T47D (cell line): Measurements from ENCODE around the gene ZNF41.

Source experiments
- DNase-seq, 2 experiments: peaks; one replicate each; pipeline versions ENCODE4 v3.0.0 to v3.0.0-alpha.2; 2011 to 2012; ENCODE audit warnings: low read depth in 1 of 2, low spot score in 1 of 2
- JUND ChIP-seq: IDR thresholded peaks from 2 replicates; pipeline ENCODE4 v1.6.1; 2012; ENCODE audit warnings: low read depth
- in situ Hi-C: cut with HindIII; loops from 2 replicates; pipeline ENCODE4 v1.10.0; 2016; ENCODE audit warnings: low sequenced_read_pairs, low pct_unique_long_range_greater_than_20kb

The ZNF41 gene

DNA sequence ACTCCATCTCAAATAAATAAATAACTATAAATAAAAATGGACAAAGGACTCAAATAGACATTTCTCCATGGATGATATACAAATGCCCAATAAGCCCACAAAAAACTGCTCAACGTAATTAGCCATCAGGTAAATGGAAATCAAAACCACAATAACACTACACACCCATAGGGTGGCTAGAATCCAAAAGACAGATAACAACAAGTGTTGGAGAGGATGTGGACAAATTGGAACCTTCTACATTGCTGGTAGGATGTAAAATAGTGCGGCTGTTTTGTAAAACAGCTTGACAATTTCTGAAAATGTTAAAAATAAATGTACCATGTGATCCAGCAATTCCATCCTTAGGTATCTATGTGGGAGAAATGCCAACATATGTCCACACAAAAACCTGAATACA, 60.6 kb downstream of the ZNF41 start:
- in situ Hi-C loops, result no loop called here

DNA sequence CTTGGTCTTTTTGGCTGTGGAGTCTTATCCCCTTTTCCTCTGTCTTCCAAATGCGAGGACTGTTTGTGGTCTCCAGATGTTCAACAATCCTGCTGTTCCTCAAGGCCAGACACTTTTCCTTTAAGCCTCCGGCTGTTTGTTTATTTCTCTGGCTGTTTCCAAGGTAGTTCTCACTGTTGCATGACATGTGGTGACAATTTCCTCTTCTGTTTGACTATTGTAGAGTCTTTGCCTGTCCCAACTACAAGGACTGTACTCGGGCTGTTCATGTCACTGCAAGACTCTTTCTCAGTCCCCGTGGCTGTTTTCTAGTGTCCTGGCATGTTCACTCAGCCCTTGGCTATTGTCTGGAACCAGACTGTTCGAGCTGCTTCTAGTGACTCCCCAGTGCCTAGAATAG, 62.1 kb downstream of the ZNF41 start:
- no peak for TF ChIP-seq JUND
- DNase-seq, result peak in 1 of 2 experiments; percentile 24
- in situ Hi-C loops, result no loop called here

More for the DNA sequence above, 60.6 kb downstream of the ZNF41 start:
- DNase-seq, result no peak
- TF ChIP-seq JUND, result no peak

DNA sequence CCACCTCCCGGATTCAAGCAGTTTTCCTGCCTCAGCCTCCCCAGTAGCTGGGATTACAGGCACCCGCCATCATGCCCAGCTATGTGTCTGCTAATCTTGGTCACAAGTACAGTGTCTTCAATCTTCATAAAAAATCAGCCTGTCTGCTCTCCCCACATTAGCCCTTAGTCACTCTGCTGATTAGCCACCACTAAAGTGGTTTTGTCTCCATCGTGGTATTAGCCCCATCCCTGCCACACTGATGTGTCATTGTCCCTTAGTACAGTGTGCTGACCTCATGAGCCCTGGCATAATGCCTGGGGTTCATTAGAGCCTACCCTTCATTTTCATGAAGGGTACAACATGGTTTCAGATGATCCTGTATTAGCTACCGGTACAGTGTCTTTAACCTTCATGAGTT, 62.8 kb downstream of the ZNF41 start:
- in situ Hi-C loops, result no loop called here
- no peak for TF ChIP-seq JUND
- no peak for DNase-seq

DNA sequence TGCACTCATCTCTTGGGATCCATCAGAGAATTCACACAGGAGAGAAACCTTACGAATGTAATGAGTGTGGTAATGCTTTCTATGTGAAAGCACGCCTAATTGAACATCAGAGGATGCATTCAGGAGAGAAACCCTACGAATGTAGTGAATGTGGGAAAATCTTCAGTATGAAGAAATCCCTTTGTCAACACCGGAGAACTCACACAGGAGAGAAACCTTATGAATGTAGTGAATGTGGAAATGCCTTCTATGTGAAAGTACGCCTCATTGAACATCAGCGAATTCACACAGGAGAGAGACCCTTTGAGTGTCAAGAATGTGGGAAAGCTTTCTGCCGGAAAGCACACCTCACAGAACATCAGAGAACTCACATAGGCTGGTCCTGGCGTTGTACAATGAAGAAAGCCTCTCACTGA, 69.8 kb downstream of the ZNF41 start:
- in situ Hi-C loops, result no loop called here
- no peak for TF ChIP-seq JUND
- DNase-seq, result peak in 1 of 2 experiments; percentile 2
